ENCODE data around the gene SGCD.

Gene SGCD

GRCh38 chr5:156435101-156435500, 108.1 kb downstream of the SGCD start:
- Histone ChIP-seq H3K9ac (ENCODE audit: low read length) (no peak overlapping the region), H3K9me3 (ENCODE audit: insufficient read depth, low read length) (no peaks in the 10 kb centered on the region), H2AFZ (ENCODE audit: low read depth, low read length) (no peak overlapping the region), H3K79me2 (ENCODE audit: low read length) (no peaks in the 10 kb centered on the region), H4K20me1 (ENCODE audit: insufficient read depth, low read length) (no peaks in the 10 kb centered on the region), H3K4me1 (ENCODE audit: low read length) (no peaks in the 10 kb centered on the region), H3K36me3 (replicated peaks; ENCODE audit: low read depth, low read length) (no peaks in the 10 kb centered on the region), H3K27ac (ENCODE audit: low read length) (no peak overlapping the region), H3K4me3 (ENCODE audit: low read length) (no peak overlapping the region), H3K27me3 (ENCODE audit: low read depth, low read length) (no peaks in the 10 kb centered on the region), H3K4me2 (ENCODE audit: low read length) (no peak overlapping the region)
- no peak for TF ChIP-seq CTCF (IDR thresholded peaks at IDR 0.05; ENCODE audit: low read depth, low read length)
- no peak for TF ChIP-seq EZH2phosphoT487 (IDR thresholded peaks at IDR 0.05; ENCODE audit: low read depth)

GRCh38 chr5:156438076-156438475, 111.1 kb downstream of the SGCD start:
- Histone ChIP-seq H3K4me1 (ENCODE audit: low read length) (no peaks in the 10 kb centered on the region), H3K36me3 (replicated peaks; ENCODE audit: low read depth, low read length) (no peaks in the 10 kb centered on the region), H3K4me3 (ENCODE audit: low read length) (no peak overlapping the region), H3K27ac (ENCODE audit: low read length) (no peak overlapping the region), H3K9ac (ENCODE audit: low read length) (no peak overlapping the region), H3K4me2 (ENCODE audit: low read length) (no peak overlapping the region), H2AFZ (ENCODE audit: low read depth, low read length) (no peak overlapping the region), H3K9me3 (ENCODE audit: insufficient read depth, low read length) (no peaks in the 10 kb centered on the region), H3K79me2 (ENCODE audit: low read length) (no peaks in the 10 kb centered on the region), H3K27me3 (ENCODE audit: low read depth, low read length) (no peaks in the 10 kb centered on the region), H4K20me1 (ENCODE audit: insufficient read depth, low read length) (no peaks in the 10 kb centered on the region)
- no peak for TF ChIP-seq CTCF (IDR thresholded peaks at IDR 0.05; ENCODE audit: low read depth, low read length)
- no peak for TF ChIP-seq EZH2phosphoT487 (IDR thresholded peaks at IDR 0.05; ENCODE audit: low read depth)

- no peak overlapping the region for H3K27ac ChIP-seq (ENCODE audit: low read length)
- no peaks in the 10 kb centered on the region for H3K27me3 ChIP-seq (ENCODE audit: low read depth, low read length)
- no peak overlapping the region for H3K4me3 ChIP-seq (ENCODE audit: low read length)
- no peaks in the 10 kb centered on the region for H3K36me3 ChIP-seq (replicated peaks; ENCODE audit: low read depth, low read length)
- H3K4me2 ChIP-seq (ENCODE audit: low read length) = no peak overlapping the region
- no peak overlapping the region for H3K9ac ChIP-seq (ENCODE audit: low read length)
- TF ChIP-seq EZH2phosphoT487 (IDR thresholded peaks at IDR 0.05; ENCODE audit: low read depth) (no peak), CTCF (IDR thresholded peaks at IDR 0.05; ENCODE audit: low read depth, low read length) (no peak)
- H4K20me1 ChIP-seq (ENCODE audit: insufficient read depth, low read length) = no peaks in the 10 kb centered on the region
- no peaks in the 10 kb centered on the region for H3K4me1 ChIP-seq (ENCODE audit: low read length)
- H2AFZ ChIP-seq (ENCODE audit: low read depth, low read length) = no peak overlapping the region
- no peaks in the 10 kb centered on the region for H3K79me2 ChIP-seq (ENCODE audit: low read length)
- H3K9me3 ChIP-seq (ENCODE audit: insufficient read depth, low read length) = no peaks in the 10 kb centered on the region
These were observed 117.9 kb downstream of the SGCD start for GRCh38 chr5:156444753-156445291.

GRCh38 chr5:156446526-156446925, 119.6 kb downstream of the SGCD start:
- H3K27me3 ChIP-seq (ENCODE audit: low read depth, low read length) = no peaks in the 10 kb centered on the region
- no peak overlapping the region for H3K9ac ChIP-seq (ENCODE audit: low read length)
- no peak overlapping the region for H3K4me2 ChIP-seq (ENCODE audit: low read length)
- H4K20me1 ChIP-seq (ENCODE audit: insufficient read depth, low read length) = no peaks in the 10 kb centered on the region
- no peaks in the 10 kb centered on the region for H3K9me3 ChIP-seq (ENCODE audit: insufficient read depth, low read length)
- H3K27ac ChIP-seq (ENCODE audit: low read length) = no peak overlapping the region
- no peak overlapping the region for H3K4me3 ChIP-seq (ENCODE audit: low read length)
- H3K36me3 ChIP-seq (replicated peaks; ENCODE audit: low read depth, low read length) = no peaks in the 10 kb centered on the region
- no peak for TF ChIP-seq EZH2phosphoT487 (IDR thresholded peaks at IDR 0.05; ENCODE audit: low read depth)
- TF ChIP-seq CTCF (IDR thresholded peaks at IDR 0.05; ENCODE audit: low read depth, low read length) = no peak
- H3K79me2 ChIP-seq (ENCODE audit: low read length) = no peaks in the 10 kb centered on the region
- no peak overlapping the region for H2AFZ ChIP-seq (ENCODE audit: low read depth, low read length)
- no peaks in the 10 kb centered on the region for H3K4me1 ChIP-seq (ENCODE audit: low read length)
